Measurements from ENCODE around the gene KCNF1. TPM values are rescaled to one million over a fixed set of nuclear protein-coding genes. Genes with fewer than 3 reads are reported as not detected.

KCNF1 gene
- total and polyA plus RNA-seq, 12 donors, result 0.10 to 0.42 (median 0.24) TPM; not detected in 4

DNA sequence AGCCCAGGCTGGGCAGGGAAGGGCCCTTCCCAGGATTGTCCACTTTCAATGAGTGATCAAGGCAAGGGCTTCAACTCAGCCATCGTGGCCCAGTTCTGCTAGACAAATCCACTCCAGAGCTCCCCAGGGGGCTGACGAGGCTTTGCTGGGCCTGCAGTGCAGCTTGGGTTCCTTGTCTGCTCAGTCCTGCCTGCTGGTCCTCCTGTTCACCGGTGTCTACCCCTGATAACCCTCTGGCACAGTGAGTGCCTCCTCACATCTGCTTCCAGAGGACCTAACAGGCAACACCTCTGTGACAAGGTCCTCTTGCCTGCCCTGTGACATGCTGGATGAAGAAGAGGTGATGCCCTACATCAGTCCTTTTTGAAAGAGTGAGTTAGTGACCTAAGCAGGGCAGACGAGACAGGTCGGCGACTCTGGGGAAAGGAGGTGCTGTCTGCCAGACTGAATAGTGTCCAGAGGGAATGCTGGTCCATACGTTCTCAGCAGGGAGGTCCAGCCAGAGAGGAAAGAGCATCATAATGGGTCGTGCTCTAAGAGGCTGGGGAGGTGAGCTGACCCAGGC lies 20.9 kb upstream of the KCNF1 start:
- WGBS, 2 donors, result 72% methylated on average over 8 of the region's 8 CpGs
- intact Hi-C loops (cut with DNase I), result no loop called here
- no peak overlapping the region for H3K27ac ChIP-seq
- H3K4me3 ChIP-seq, result no peak overlapping the region
- DNase-seq (no peak), ATAC-seq (peak in 4 of 8 donors; percentile 13 to 30 (median 17))
- H3K36me3 ChIP-seq, result no peaks in the 10 kb centered on the region
- peaks cover 0 to 8% (median 0%) of the 10 kb centered on the region in 9 donors for H3K4me1 ChIP-seq
- H3K9me3 ChIP-seq, result no peaks in the 10 kb centered on the region
- no peaks in the 10 kb centered on the region for H3K27me3 ChIP-seq
- TF ChIP-seq, protein P1, sequence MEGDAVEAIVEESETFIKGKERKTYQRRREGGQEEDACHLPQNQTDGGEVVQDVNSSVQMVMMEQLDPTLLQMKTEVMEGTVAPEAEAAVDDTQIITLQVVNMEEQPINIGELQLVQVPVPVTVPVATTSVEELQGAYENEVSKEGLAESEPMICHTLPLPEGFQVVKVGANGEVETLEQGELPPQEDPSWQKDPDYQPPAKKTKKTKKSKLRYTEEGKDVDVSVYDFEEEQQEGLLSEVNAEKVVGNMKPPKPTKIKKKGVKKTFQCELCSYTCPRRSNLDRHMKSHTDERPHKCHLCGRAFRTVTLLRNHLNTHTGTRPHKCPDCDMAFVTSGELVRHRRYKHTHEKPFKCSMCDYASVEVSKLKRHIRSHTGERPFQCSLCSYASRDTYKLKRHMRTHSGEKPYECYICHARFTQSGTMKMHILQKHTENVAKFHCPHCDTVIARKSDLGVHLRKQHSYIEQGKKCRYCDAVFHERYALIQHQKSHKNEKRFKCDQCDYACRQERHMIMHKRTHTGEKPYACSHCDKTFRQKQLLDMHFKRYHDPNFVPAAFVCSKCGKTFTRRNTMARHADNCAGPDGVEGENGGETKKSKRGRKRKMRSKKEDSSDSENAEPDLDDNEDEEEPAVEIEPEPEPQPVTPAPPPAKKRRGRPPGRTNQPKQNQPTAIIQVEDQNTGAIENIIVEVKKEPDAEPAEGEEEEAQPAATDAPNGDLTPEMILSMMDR (IDR thresholded peaks at IDR 0.05), result no peak

GRCh38 chr2:10891390-10891789 lies 20.3 kb upstream of the KCNF1 start:
- peaks cover 0 to 8% (median 0%) of the 10 kb centered on the region in 9 donors for H3K4me1 ChIP-seq
- no peaks in the 10 kb centered on the region for H3K9me3 ChIP-seq
- ATAC-seq (no peak), DNase-seq (no peak)
- H3K27me3 ChIP-seq, result no peaks in the 10 kb centered on the region
- H3K36me3 ChIP-seq, result no peaks in the 10 kb centered on the region
- H3K4me3 ChIP-seq, result no peak overlapping the region
- no peak overlapping the region for H3K27ac ChIP-seq
- TF ChIP-seq, protein P1 (IDR thresholded peaks at IDR 0.05), result no peak
- intact Hi-C loops (cut with DNase I), result no loop called here
- 85 to 89% methylated on average over 6 of the region's 6 CpGs for WGBS, 2 donors

DNA sequence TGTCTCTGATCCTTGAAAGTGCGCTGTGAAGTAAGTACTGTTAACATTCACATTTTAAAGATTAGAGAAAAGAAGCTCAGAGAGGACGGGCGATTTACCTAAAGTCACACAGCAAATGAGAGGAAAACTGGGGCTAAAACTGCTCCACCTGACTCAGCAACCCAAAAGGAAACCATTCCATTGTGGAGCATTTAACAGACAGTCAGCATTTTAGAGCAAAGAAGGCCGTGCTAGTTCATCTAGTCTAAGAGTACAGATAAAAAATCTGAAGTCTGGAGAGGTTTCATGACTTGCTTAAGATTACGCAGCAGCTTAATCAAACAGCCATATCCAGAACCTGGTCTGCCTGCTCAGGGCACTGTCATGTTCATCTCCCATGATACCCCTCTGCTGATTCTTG lies 19.9 kb upstream of the KCNF1 start:
- no peak for DNase-seq
- H3K4me3 ChIP-seq, result no peak overlapping the region
- H3K27me3 ChIP-seq, result no peaks in the 10 kb centered on the region
- no peak overlapping the region for H3K27ac ChIP-seq
- 89% methylated on average over 5 of the region's 5 CpGs for WGBS, 2 donors
- TF ChIP-seq, protein P1 (IDR thresholded peaks at IDR 0.05), result no peak
- intact Hi-C loops (cut with DNase I), result no loop called here
- no peaks in the 10 kb centered on the region for H3K9me3 ChIP-seq
- H3K36me3 ChIP-seq, result no peaks in the 10 kb centered on the region
- peaks cover 0 to 8% (median 0%) of the 10 kb centered on the region in 9 donors for H3K4me1 ChIP-seq
- ATAC-seq, result no peak

DNA sequence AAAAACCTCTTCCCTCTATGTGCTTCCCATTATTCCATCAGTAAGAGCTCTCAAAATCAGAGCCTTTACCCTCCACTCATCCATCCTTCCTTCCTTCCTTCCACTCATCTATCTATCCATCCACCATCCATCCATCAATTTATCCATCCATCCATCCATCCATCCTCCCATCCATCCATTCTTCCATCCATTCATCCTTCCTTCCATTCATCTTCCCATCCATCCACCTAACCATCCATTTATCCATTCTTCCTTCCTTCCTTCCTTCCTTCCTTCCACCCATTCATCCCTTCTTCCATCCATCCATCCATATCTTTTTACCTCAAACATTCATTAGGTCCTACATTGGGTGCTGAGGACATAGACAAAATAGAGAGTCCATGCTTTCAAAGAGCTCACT lies 19.4 kb upstream of the KCNF1 start:
- Histone ChIP-seq H3K9me3 (no peaks in the 10 kb centered on the region), H3K27me3 (no peaks in the 10 kb centered on the region), H3K4me1 (peaks cover 0 to 8% (median 0%) of the 10 kb centered on the region in 9 donors), H3K27ac (no peak overlapping the region), H3K4me3 (no peak overlapping the region), H3K36me3 (no peaks in the 10 kb centered on the region)
- TF ChIP-seq, protein P1 (IDR thresholded peaks at IDR 0.05), result no peak
- ATAC-seq, result no peak
- DNase-seq, result no peak
- intact Hi-C loops (cut with DNase I), result no loop called here
